H1 (cell line): ENCODE data around the gene PARD3. TPM values are rescaled to one million over a fixed set of nuclear protein-coding genes. Genes with fewer than 3 reads are reported as not detected.

Experiments used
- CREB1 ChIP-seq: IDR thresholded peaks from 2 replicates; pipeline ENCODE4 v1.6.1; 2012; ENCODE audit warnings: inconsistent platforms
- RAD21 ChIP-seq, 2 experiments: IDR thresholded peaks in 1 of 2; conservative IDR thresholded peaks in 1 of 2; 2 replicates each; pipeline ENCODE4 v1.6.1; 2011; ENCODE audit warnings: low read depth in 2 of 2, low read length in 2 of 2, improper control_type of control experiment in 1 of 2, inconsistent platforms in 1 of 2, mild to moderate bottlenecking in 1 of 2, moderate library complexity in 1 of 2
- RXRA ChIP-seq: IDR thresholded peaks from 2 replicates; pipeline ENCODE4 v1.6.1; 2011; ENCODE audit warnings: low read depth, mild to moderate bottlenecking, low read length, moderate library complexity; ENCODE audit not compliant: insufficient read depth
- polyA plus RNA-seq, 7 experiments: library from polyadenylated mRNA; depleted of rRNA in 3 of 7; stranded (reverse) in 5 of 7; unstranded in 2 of 7; fragments of >200 nt in 5 of 7; fragments of 200-250 nt in 2 of 7; gene quantifications; 1 replicate in 5 of 7; 2 replicates in 1 of 7; 4 replicates in 1 of 7; pipeline versions ENCODE4 v1.2.1 to v1.2.3, GENCODE V29; 2011 to 2013; ENCODE audit warnings: missing spikeins in 2 of 7, mixed read lengths in 2 of 7
- total RNA-seq: library from RNA; stranded (reverse); fragmentation: NEBNext Ultra II Directional; extraction: Animal tissue kit (Norgen Biotek cat#: 25700); gene quantifications from 2 replicates; pipeline ENCODE4 v1.2.1, GENCODE V29; 2021
- TF ChIP-seq, protein P1 (sequence below): IDR thresholded peaks from 2 replicates; pipeline ENCODE4 v1.6.1; 2012; ENCODE audit warnings: inconsistent platforms

PARD3 gene
- total and polyA plus RNA-seq, 2 of the 8 experiments (the other 6 are each of a cell fraction or from before 2014, with no cell fraction given) = 19.7 to 49.1 TPM

DNA sequence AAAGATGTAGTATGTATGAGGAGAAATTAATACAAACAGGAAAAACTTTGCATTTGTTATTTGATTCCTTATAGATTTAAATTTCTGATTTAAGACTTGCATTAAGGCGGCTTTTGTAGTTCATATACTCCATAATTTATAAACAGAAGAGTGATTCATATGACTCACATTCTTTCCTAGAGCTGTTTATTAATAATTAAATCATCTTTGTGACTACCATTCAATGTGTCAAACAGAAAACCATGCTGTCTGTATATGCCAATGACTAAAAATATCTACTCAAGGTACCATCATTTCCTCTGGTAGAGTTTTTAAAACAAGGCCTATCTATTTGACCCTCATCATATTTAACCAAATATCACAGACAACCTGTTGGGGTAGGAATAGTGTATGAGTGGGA lies 501.7 kb downstream of the PARD3 start (continued):
- TF ChIP-seq, protein P1, sequence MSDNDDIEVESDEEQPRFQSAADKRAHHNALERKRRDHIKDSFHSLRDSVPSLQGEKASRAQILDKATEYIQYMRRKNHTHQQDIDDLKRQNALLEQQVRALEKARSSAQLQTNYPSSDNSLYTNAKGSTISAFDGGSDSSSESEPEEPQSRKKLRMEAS = no peak
- TF ChIP-seq RXRA = no peak
- no peak for TF ChIP-seq RAD21 (IDR thresholded peaks at IDR 0.05 in 1 of 2, conservative IDR thresholded peaks at IDR 0.05 in 1 of 2; ENCODE audit: low read depth in 2 of 2, low read length in 2 of 2)
- TF ChIP-seq CREB1 = no peak
